K562 (cell line): ENCODE measurements around the gene LAMTOR5. TPM values are rescaled to one million over a fixed set of nuclear protein-coding genes. Genes with fewer than 3 reads are reported as not detected.
A peak's percentile ranks its signal among the peaks of the same experiment; 100 is the strongest.

Source experiments
- CBX3 ChIP-seq, 2 experiments: IDR thresholded peaks; 1 replicate in 1 of 2; 2 replicates in 1 of 2; pipeline ENCODE4 v1.6.1; 2012; ENCODE audit warnings: inconsistent platforms in 2 of 2, low read length in 2 of 2, borderline replicate concordance in 1 of 2, control low read depth in 1 of 2
- CXXC5 ChIP-seq: fragments of 250-450 bp; sonication (Bioruptor Pico); IDR thresholded peaks from 2 replicates; pipeline ENCODE4 v1.8.0; 2022; ENCODE audit warnings: inconsistent platforms, mild to moderate bottlenecking, moderate library complexity
- FOS ChIP-seq: IDR thresholded peaks from 3 replicates; pipeline ENCODE4 v1.6.1; 2011; ENCODE audit not compliant: insufficient read length; ENCODE audit errors: extremely low read depth
- GATAD2A ChIP-seq: fragments of 450-650 bp; IDR thresholded peaks from 2 replicates; pipeline ENCODE4 v1.6.1; 2017
- HOXB6 ChIP-seq: fragments of 250-450 bp; sonication (Bioruptor Pico); IDR thresholded peaks from 2 replicates; pipeline ENCODE4 v1.5.1; 2022; ENCODE audit warnings: mild to moderate bottlenecking, borderline replicate concordance
- KDM1A ChIP-seq, 2 experiments: fragments of 450-650 bp; IDR thresholded peaks; 2 replicates each; pipeline ENCODE4 v1.6.1; 2016; ENCODE audit warnings: mild to moderate bottlenecking in 2 of 2
- LCOR ChIP-seq: sonication (generic); formaldehyde crosslinking; IDR thresholded peaks from 2 replicates; pipeline ENCODE4 v1.8.0; 2022; ENCODE audit warnings: mild to moderate bottlenecking, missing genetic modification reagents
- MTA1 ChIP-seq: fragments of 450-650 bp; IDR thresholded peaks from 2 replicates; pipeline ENCODE4 v1.6.1; 2017; ENCODE audit warnings: borderline replicate concordance
- NR2C1 ChIP-seq, 2 experiments: fragments of 450-650 bp; IDR thresholded peaks; 2 replicates each; pipeline ENCODE4 v1.6.1; 2017; ENCODE audit warnings: mild to moderate bottlenecking in 2 of 2, antibody characterized with exemption in 1 of 2, inconsistent platforms in 1 of 2, missing compliant biosample characterization in 1 of 2, missing genetic modification characterization in 1 of 2
- TBP ChIP-seq: optimal IDR thresholded peaks from 2 replicates; pipeline ENCODE3; 2011; ENCODE audit warnings: low read depth, low read length, improper control_type of control experiment
- ZBTB7A ChIP-seq: IDR thresholded peaks from 2 replicates; pipeline ENCODE4 v1.6.1; 2011; ENCODE audit warnings: low read depth, mild to moderate bottlenecking, low read length, moderate library complexity, borderline replicate concordance; ENCODE audit not compliant: control insufficient read depth
- ZNF57 ChIP-seq: fragments of 450-650 bp; formaldehyde crosslinking; IDR thresholded peaks from 2 replicates; pipeline ENCODE4 v1.4.0; 2020; ENCODE audit warnings: mild to moderate bottlenecking, moderate library complexity
- ZNF707 ChIP-seq: fragments of 250-450 bp; sonication (Bioruptor Pico); conservative IDR thresholded peaks from 2 replicates; pipeline ENCODE4 v1.8.0; 2022; ENCODE audit warnings: inconsistent platforms, mild to moderate bottlenecking, moderate library complexity
- polyA plus RNA-seq, 8 experiments: library from polyadenylated mRNA; depleted of rRNA in 4 of 8; stranded (reverse) in 5 of 8; unstranded in 3 of 8; fragments of >200 nt; fragmentation: Nextera tagmentation in 2 of 8; fragmentation: Illumina TruSeq in 1 of 8; extraction: Ambion mirVana in 2 of 8; extraction: Trizol in 1 of 8; gene quantifications; 2 replicates each; pipeline versions ENCODE4 v1.2.1 to v1.2.3, GENCODE V29; 2011 to 2014; ENCODE audit warnings: inconsistent platforms in 1 of 8, missing spikeins in 1 of 8
- total RNA-seq, 7 experiments: library from RNA; depleted of rRNA in 6 of 7; stranded (reverse); fragments of >200 nt in 6 of 7; fragmentation: Illumina TruSeq in 2 of 7; extraction: Trizol in 2 of 7; gene quantifications; 2 replicates each; pipeline versions ENCODE4 v1.2.1 to v1.2.3, GENCODE V29; 2011 to 2021; ENCODE audit warnings: low replicate concordance in 1 of 7
- TF ChIP-seq, protein P1 (sequence below), 3 experiments: fragments of 200-800 bp in 1 of 3; fragments of 250-450 bp in 1 of 3; fragments of 450-650 bp in 1 of 3; sonication (Bioruptor Pico) in 1 of 3; sonication (Bioruptor generic) in 1 of 3; formaldehyde crosslinking in 1 of 3; IDR thresholded peaks; 2 replicates each; pipeline versions ENCODE4 v1.6.1 to v1.8.0; 2016 to 2022; ENCODE audit warnings: mild to moderate bottlenecking in 2 of 3, missing genetic modification characterization in 2 of 3, missing compliant biosample characterization in 1 of 3, moderate library complexity in 1 of 3
- TF ChIP-seq, protein P2 (sequence below), 3 experiments: IDR thresholded peaks in 2 of 3; conservative IDR thresholded peaks in 1 of 3; 2 replicates each; pipeline ENCODE4 v1.5.1; 2011 to 2012; ENCODE audit warnings: low read length in 3 of 3, mild to moderate bottlenecking in 3 of 3, control low read depth in 2 of 3, improper control_type of control experiment in 1 of 3, inconsistent platforms in 1 of 3, low read depth in 1 of 3, mixed read lengths in 1 of 3, moderate library complexity in 1 of 3; ENCODE audit not compliant: insufficient read depth in 2 of 3
- TF ChIP-seq, protein P3 (sequence below): fragments of 250-450 bp; sonication (Bioruptor Pico); IDR thresholded peaks from 2 replicates; pipeline ENCODE4 v1.8.0; 2022; ENCODE audit warnings: moderate library complexity, mild to moderate bottlenecking, inconsistent platforms
- TF ChIP-seq, protein P4 (sequence below), 2 experiments: fragments of 450-650 bp in 1 of 2; sonication (generic) in 1 of 2; formaldehyde crosslinking in 1 of 2; IDR thresholded peaks in 1 of 2; conservative IDR thresholded peaks in 1 of 2; 2 replicates each; pipeline versions ENCODE4 v1.6.1 to v1.8.1; 2016 to 2023; ENCODE audit warnings: mild to moderate bottlenecking in 2 of 2, moderate library complexity in 2 of 2, inconsistent platforms in 1 of 2, missing genetic modification reagents in 1 of 2

LAMTOR5 gene
- total and polyA plus RNA-seq, 9 of the 15 experiments (the other 6 are each of a cell fraction or from before 2014, with no cell fraction given) = 118 to 712 (median 241) TPM

DNA sequence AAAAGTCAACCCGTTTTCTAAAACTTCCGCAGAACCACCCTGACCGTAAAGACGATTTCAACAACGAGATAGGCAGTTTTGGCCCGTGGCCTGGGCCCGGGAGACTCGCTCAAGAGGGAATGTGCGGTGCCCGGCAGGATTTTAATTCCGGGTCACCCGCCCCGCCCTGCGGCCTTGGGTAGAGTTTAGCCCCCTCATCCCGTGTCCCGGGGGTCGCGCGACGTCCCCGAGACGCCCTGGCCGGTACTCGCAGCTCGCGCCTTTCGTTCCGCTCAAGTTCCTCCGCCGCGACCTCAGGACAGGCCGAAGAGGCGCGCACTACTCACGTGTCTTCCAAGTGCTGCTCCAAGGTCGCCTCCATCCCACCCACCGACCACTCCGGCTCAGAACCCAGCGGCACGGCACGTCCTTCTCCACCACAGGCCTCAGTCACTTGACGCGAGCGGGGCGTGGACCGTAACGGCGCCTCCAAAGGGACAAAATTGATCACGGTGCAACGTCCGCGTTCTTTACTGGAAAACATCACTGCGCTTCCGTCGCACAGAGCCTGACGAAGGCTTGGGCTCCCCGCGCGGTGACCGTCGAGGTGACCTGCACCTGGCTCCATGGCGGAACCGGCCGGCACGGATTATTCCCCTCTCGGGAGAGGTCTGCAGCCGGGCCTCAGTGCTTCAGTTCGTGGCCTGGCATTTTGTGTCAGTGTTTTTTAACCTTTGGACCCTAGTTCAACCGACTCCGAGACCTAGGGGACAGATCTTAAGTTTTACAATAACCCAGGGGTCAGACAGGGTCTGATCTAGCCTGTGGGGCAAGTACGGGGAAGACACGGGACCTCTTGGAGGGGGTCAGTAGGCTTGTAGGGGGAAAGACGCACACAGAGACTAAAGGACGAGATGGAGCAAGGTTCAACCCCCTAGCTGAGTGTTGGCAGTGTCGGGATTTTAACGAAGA is at the start of gene LAMTOR5 (continued):
- peak in 1 of 2 experiments; percentile 71; a peak in 2 of 3 replicates for TF ChIP-seq CBX3 (IDR thresholded peaks at IDR 0.05; ENCODE audit: borderline replicate concordance in 1 of 2, low read length in 2 of 2)
- TF ChIP-seq FOS = no peak
- no peak for TF ChIP-seq GATAD2A
- TF ChIP-seq MTA1 = peak; percentile 99
- TF ChIP-seq CXXC5 = peak; percentile 96
- TF ChIP-seq KDM1A (IDR thresholded peaks at IDR 0.05) = 0 out of 4 replicates have a peak, but pooled peaks of 1 of the 2 experiments have one; percentile 20
- TF ChIP-seq, protein P1, sequence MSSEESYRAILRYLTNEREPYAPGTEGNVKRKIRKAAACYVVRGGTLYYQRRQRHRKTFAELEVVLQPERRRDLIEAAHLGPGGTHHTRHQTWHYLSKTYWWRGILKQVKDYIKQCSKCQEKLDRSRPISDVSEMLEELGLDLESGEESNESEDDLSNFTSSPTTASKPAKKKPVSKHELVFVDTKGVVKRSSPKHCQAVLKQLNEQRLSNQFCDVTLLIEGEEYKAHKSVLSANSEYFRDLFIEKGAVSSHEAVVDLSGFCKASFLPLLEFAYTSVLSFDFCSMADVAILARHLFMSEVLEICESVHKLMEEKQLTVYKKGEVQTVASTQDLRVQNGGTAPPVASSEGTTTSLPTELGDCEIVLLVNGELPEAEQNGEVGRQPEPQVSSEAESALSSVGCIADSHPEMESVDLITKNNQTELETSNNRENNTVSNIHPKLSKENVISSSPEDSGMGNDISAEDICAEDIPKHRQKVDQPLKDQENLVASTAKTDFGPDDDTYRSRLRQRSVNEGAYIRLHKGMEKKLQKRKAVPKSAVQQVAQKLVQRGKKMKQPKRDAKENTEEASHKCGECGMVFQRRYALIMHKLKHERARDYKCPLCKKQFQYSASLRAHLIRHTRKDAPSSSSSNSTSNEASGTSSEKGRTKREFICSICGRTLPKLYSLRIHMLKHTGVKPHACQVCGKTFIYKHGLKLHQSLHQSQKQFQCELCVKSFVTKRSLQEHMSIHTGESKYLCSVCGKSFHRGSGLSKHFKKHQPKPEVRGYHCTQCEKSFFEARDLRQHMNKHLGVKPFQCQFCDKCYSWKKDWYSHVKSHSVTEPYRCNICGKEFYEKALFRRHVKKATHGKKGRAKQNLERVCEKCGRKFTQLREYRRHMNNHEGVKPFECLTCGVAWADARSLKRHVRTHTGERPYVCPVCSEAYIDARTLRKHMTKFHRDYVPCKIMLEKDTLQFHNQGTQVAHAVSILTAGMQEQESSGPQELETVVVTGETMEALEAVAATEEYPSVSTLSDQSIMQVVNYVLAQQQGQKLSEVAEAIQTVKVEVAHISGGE (CRISPR knock-in tag; IDR thresholded peaks at IDR 0.05) = peak in 2 of 3 experiments; percentile 8 to 79; a peak in 2 of 6 replicates
- no peak for TF ChIP-seq HOXB6
- TF ChIP-seq, protein P2, sequence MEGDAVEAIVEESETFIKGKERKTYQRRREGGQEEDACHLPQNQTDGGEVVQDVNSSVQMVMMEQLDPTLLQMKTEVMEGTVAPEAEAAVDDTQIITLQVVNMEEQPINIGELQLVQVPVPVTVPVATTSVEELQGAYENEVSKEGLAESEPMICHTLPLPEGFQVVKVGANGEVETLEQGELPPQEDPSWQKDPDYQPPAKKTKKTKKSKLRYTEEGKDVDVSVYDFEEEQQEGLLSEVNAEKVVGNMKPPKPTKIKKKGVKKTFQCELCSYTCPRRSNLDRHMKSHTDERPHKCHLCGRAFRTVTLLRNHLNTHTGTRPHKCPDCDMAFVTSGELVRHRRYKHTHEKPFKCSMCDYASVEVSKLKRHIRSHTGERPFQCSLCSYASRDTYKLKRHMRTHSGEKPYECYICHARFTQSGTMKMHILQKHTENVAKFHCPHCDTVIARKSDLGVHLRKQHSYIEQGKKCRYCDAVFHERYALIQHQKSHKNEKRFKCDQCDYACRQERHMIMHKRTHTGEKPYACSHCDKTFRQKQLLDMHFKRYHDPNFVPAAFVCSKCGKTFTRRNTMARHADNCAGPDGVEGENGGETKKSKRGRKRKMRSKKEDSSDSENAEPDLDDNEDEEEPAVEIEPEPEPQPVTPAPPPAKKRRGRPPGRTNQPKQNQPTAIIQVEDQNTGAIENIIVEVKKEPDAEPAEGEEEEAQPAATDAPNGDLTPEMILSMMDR (IDR thresholded peaks at IDR 0.05 in 2 of 3, conservative IDR thresholded peaks at IDR 0.05 in 1 of 3; ENCODE audit: insufficient read depth in 2 of 3, low read depth in 1 of 3, low read length in 3 of 3) = peak in 1 of 3 experiments; percentile 29; a peak in 1 of 6 replicates
- TF ChIP-seq, protein P3, sequence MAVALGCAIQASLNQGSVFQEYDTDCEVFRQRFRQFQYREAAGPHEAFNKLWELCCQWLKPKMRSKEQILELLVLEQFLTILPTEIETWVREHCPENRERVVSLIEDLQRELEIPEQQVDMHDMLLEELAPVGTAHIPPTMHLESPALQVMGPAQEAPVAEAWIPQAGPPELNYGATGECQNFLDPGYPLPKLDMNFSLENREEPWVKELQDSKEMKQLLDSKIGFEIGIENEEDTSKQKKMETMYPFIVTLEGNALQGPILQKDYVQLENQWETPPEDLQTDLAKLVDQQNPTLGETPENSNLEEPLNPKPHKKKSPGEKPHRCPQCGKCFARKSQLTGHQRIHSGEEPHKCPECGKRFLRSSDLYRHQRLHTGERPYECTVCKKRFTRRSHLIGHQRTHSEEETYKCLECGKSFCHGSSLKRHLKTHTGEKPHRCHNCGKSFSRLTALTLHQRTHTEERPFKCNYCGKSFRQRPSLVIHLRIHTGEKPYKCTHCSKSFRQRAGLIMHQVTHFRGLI (CRISPR knock-in tag) = no peak
- TF ChIP-seq ZBTB7A = 0 out of 2 replicates have a peak, but pooled peaks have one; percentile 55
- TF ChIP-seq ZNF707 = no peak
- TF ChIP-seq ZNF57 (CRISPR knock-in tag) = no peak; the same call in 1 of the 2 replicates
- peak; percentile 90 for TF ChIP-seq NR2C1 (IDR thresholded peaks at IDR 0.05)
- TF ChIP-seq NR2C1 (tag; IDR thresholded peaks at IDR 0.05) = peak; percentile 88
- TF ChIP-seq TBP = peak; percentile 95
- TF ChIP-seq, protein P4, sequence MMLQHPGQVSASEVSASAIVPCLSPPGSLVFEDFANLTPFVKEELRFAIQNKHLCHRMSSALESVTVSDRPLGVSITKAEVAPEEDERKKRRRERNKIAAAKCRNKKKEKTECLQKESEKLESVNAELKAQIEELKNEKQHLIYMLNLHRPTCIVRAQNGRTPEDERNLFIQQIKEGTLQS (IDR thresholded peaks at IDR 0.05) = peak; percentile 35; the same call in 1 of the 2 replicates
- TF ChIP-seq, protein P4 (CRISPR knock-in tag; conservative IDR thresholded peaks at IDR 0.05) = peak; percentile 59; the same call in 1 of the 2 replicates
- peak; percentile 92; the same call in 1 of the 2 replicates for TF ChIP-seq LCOR (CRISPR knock-in tag)
